Heart left ventricle (tissue), 13 donors: ENCODE measurements around the gene UTS2.

Experiments
- CTCF ChIP-seq, 12 donors: fragments of 200-600 bp; sonication (generic) in 4 of 12; IDR thresholded peaks; one replicate each; pipeline versions ENCODE4 v1.5.0 to v1.8.0; 2018 to 2022; ENCODE audit warnings: antibody characterized with exemption in 12 of 12, mild to moderate bottlenecking in 5 of 12
- POLR2A ChIP-seq, 2 donors: fragments of 450-650 bp; IDR thresholded peaks; one replicate each; pipeline ENCODE4 v1.6.1; 2017; ENCODE audit warnings: antibody characterized with exemption in 2 of 2, mild to moderate bottlenecking in 2 of 2, moderate library complexity in 2 of 2
- donor health status: ischemic (EF 13 %, LVEDD 7.1; RV severe dilation, severe dysfunction).
- donor health status: DM: no; HTN: yes; CAD: no.
- donor health status: DM: no; HTN: no; CAD: no.
- donor health status: ischemic (EF 25% LVEDD 6.9; RV normal size, moderate dysfunction).
- donor health status: ischemic (EF 25% LVEDD 5.7; RV mildly dilated, moderate dysfunction).
- donor health status: ischemic (EF 35%, LVEDD 5.7; RV mildly dilated, moderate dysfunction).
- donor health status: nonischemic (EF 11% LVEDD 7.7; RV severe dilation, severe dysfunction).
- donor health status: DM: yes; HTN: yes; CAD: no.
- donor health status: PGD.
- donor health status: ischemic (EF 29% LVEDD 5.4; RV normal size, mild dysfunction).
- donor health status: nonischemic (EF 23%, LVEDD 6.1; RV moderate dilation, normal function).

DNA sequence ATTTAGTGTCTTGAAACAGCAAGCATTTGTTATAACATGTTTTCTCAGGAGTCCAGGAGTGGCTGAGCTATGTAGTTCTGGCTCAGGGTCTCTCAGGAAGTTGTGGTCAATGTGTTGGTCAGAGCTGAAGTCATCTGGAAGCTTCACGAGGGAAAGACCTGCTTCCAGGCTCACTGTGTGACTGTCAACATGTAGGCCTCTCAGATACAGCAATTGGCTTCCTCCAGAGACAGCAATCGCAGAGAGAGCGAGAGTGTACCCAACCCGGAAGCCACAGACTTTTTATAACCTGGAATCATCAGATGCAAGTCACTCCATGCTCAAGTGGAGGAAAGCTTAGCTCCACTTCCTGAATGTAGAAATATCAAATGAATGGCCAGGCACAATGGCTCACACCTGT, 46.9 kb upstream of the UTS2 start:
- TF ChIP-seq CTCF (IDR thresholded peaks at IDR 0.05): no peak
- no peak for TF ChIP-seq POLR2A (IDR thresholded peaks at IDR 0.05)
